Naive thymus-derived CD8-positive, alpha-beta T cell (primary cell): ENCODE results near the gene SLC2A6. TPM values are rescaled to one million over a fixed set of nuclear protein-coding genes. Genes with fewer than 3 reads are reported as not detected.
A peak's percentile ranks its signal among the peaks of the same experiment; 100 is the strongest.
"Not testable (repeated sequence)": the region's sequence is repeated elsewhere in the genome, so short reads cannot be mapped to it uniquely, and the experiment has no call there.

Source experiments
- ATAC-seq, 2 donors: fragments of 150-1000 bp; cut with Tn5 transposase in 1 of 2; sonication (Bioruptor Pico), chemical (Tn5 transposase) in 1 of 2; 1 replicate in 1 of 2; 2 replicates in 1 of 2; pipeline ENCODE4 v1.10.0; 2021; ENCODE audit warnings: mild to moderate bottlenecking in 2 of 2, moderate library complexity in 2 of 2
- POLR2A ChIA-PET: fragments of 350-600 bp; sonication (Branson Sonifier 250); formaldehyde crosslinking; loops from one replicate; lab custom pipeline; 2021; ENCODE audit warnings: antibody characterized with exemption; lab: Charles Lee
- DNase-seq, 10 donors: peaks; one replicate each; pipeline versions ENCODE4 v3.0.0 to v3.0.0-alpha.2; 2020 to 2022
- H3K27ac Mint-ChIP-seq, 10 donors: one replicate each; pipeline ENCODE4 v1.8.0; 2020 to 2022; ENCODE audit warnings: mild to moderate bottlenecking in 10 of 10, mixed read lengths in 10 of 10, moderate library complexity in 4 of 10, inconsistent platforms in 1 of 10
- H3K27me3 Mint-ChIP-seq, 5 donors: one replicate each; pipeline ENCODE4 v1.8.0; 2021 to 2022; ENCODE audit warnings: mixed read lengths in 5 of 5
- H3K36me3 Mint-ChIP-seq, 3 donors: one replicate each; pipeline ENCODE4 v1.8.0; 2020 to 2022; ENCODE audit warnings: mixed read lengths in 3 of 3, mild to moderate bottlenecking in 2 of 3, inconsistent platforms in 1 of 3
- H3K4me1 Mint-ChIP-seq, 4 donors: one replicate each; pipeline ENCODE4 v1.8.0; 2021 to 2022; ENCODE audit warnings: mixed read lengths in 4 of 4
- H3K4me3 Mint-ChIP-seq, 10 donors: one replicate each; pipeline ENCODE4 v1.8.0; 2020 to 2022; ENCODE audit warnings: mild to moderate bottlenecking in 10 of 10, mixed read lengths in 10 of 10, moderate library complexity in 6 of 10, inconsistent platforms in 1 of 10
- H3K9me3 Mint-ChIP-seq, 9 donors: one replicate each; pipeline ENCODE4 v1.8.0; 2020 to 2022; ENCODE audit warnings: mixed read lengths in 9 of 9, mild to moderate bottlenecking in 3 of 9, inconsistent platforms in 1 of 9, moderate library complexity in 1 of 9
- polyA plus RNA-seq, 3 donors: library from polyadenylated mRNA; unstranded; fragments of 300-500 nt; fragmentation: Illumina TruSeq; gene quantifications; one replicate each; pipeline ENCODE4 v1.2.3, GENCODE V29; 2021
- total RNA-seq, 8 experiments: library from RNA in 2 of 8; stranded (reverse) in 2 of 8; gene quantifications; one replicate each; pipeline ENCODE4 v1.2.3 and lab custom pipeline; 2021 to 2026

The SLC2A6 gene
- total and polyA plus RNA-seq, 5 experiments from 2014 or later = 4.0 to 8.7 (median 6.0) TPM

GRCh38 chr9:133451865-133452264, 27.0 kb downstream of the SLC2A6 start:
- POLR2A ChIA-PET, H3K27ac Mint-ChIP-seq, H3K4me1 Mint-ChIP-seq, DNase-seq, H3K36me3 Mint-ChIP-seq, H3K9me3 Mint-ChIP-seq, H3K27me3 Mint-ChIP-seq, H3K4me3 Mint-ChIP-seq, ATAC-seq: not testable (repeated sequence)

DNA sequence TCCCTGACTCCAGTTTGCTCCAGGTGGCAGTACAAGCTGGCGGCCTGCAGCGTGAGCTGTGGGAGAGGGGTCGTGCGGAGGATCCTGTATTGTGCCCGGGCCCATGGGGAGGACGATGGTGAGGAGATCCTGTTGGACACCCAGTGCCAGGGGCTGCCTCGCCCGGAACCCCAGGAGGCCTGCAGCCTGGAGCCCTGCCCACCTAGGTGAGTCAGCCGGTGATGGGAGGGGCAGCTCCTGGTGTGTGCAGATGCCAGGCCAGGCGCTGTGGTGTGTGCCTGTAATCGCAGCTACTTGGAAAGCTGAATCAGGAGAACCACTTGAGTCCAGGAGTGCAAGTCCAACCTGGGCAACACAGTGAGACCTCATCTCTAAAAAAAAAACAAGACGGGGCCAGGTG, 29.1 kb downstream of the SLC2A6 start:
- H3K9me3 Mint-ChIP-seq = no peaks in the 10 kb centered on the region
- peaks cover 0 to 4% (median 0%) of the 10 kb centered on the region in 4 donors for H3K4me1 Mint-ChIP-seq
- H3K4me3 Mint-ChIP-seq = no peak overlapping the region
- H3K27me3 Mint-ChIP-seq = peaks cover 0 to 2% (median 0%) of the 10 kb centered on the region in 5 donors
- no peak overlapping the region for H3K27ac Mint-ChIP-seq
- POLR2A ChIA-PET = no interaction called here
- no peaks in the 10 kb centered on the region for H3K36me3 Mint-ChIP-seq
- DNase-seq = no peak
- no peak for ATAC-seq

DNA sequence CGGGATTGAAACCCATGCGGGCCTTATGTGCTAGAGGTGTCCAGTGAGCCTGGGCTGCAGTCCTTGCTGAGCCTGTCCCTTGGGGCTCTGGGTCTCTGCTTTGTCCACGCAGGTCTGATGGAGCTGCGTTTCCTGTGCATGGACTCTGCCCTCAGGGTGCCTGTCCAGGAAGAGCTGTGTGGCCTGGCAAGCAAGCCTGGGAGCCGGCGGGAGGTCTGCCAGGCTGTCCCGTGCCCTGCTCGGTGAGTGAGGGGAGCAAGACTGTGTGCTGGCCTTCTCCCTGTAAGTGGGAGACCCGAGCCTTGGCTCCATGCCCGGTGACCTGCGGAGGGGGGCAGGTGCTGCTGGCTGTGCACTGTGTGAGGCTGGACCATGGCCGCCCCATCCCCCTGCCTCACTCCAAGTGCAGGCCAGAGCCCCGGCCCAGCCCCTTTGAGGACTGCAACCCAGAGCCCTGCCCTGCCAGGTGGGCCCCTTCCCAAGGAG, 30.4 kb downstream of the SLC2A6 start:
- POLR2A ChIA-PET = no interaction called here

GRCh38 chr9:133445293-133445969, 33.5 kb downstream of the SLC2A6 start:
- peaks cover 0 to 2% (median 0%) of the 10 kb centered on the region in 5 donors for H3K27me3 Mint-ChIP-seq
- no peaks in the 10 kb centered on the region for H3K36me3 Mint-ChIP-seq
- H3K4me1 Mint-ChIP-seq = peaks cover 0 to 7% (median 1%) of the 10 kb centered on the region in 4 donors
- no peak overlapping the region for H3K27ac Mint-ChIP-seq
- POLR2A ChIA-PET = no interaction called here
- no peaks in the 10 kb centered on the region for H3K9me3 Mint-ChIP-seq
- H3K4me3 Mint-ChIP-seq = no peak overlapping the region
- ATAC-seq (no peak), DNase-seq (no peak)

More for the DNA sequence above, 30.4 kb downstream of the SLC2A6 start:
- DNase-seq (no peak), ATAC-seq (no peak)
- no peaks in the 10 kb centered on the region for H3K36me3 Mint-ChIP-seq
- H3K4me3 Mint-ChIP-seq = no peak overlapping the region
- no peak overlapping the region for H3K27ac Mint-ChIP-seq
- peaks cover 0 to 2% (median 0%) of the 10 kb centered on the region in 5 donors for H3K27me3 Mint-ChIP-seq
- peaks cover 0 to 4% (median 0%) of the 10 kb centered on the region in 4 donors for H3K4me1 Mint-ChIP-seq
- no peaks in the 10 kb centered on the region for H3K9me3 Mint-ChIP-seq

- Mint-ChIP-seq H3K9me3 (no peaks in the 10 kb centered on the region), H3K36me3 (no peaks in the 10 kb centered on the region), H3K27ac (no peak overlapping the region), H3K4me3 (no peak overlapping the region), H3K27me3 (no peaks in the 10 kb centered on the region), H3K4me1 (peaks cover 0 to 8% (median 1%) of the 10 kb centered on the region in 4 donors)
- DNase-seq = no peak
- POLR2A ChIA-PET = no interaction called here
- ATAC-seq = no peak
Measured at GRCh38 chr9:133443982-133444381, 34.9 kb downstream of the SLC2A6 start.

GRCh38 chr9:133443248-133443647, 35.7 kb downstream of the SLC2A6 start:
- ATAC-seq (no peak), DNase-seq (no peak)
- H3K27me3 Mint-ChIP-seq = no peaks in the 10 kb centered on the region
- H3K27ac Mint-ChIP-seq = no peak overlapping the region
- peaks cover 0 to 8% (median 1%) of the 10 kb centered on the region in 4 donors for H3K4me1 Mint-ChIP-seq
- H3K9me3 Mint-ChIP-seq = no peaks in the 10 kb centered on the region
- no peak overlapping the region for H3K4me3 Mint-ChIP-seq
- H3K36me3 Mint-ChIP-seq = no peaks in the 10 kb centered on the region
- POLR2A ChIA-PET = no interaction called here

GRCh38 chr9:133441571-133441970, 37.3 kb downstream of the SLC2A6 start:
- Mint-ChIP-seq H3K4me3 (no peak overlapping the region), H3K9me3 (no peaks in the 10 kb centered on the region), H3K27me3 (no peaks in the 10 kb centered on the region), H3K27ac (peak overlapping the region in 4 of 10 donors; percentile 18 to 49 (median 36)), H3K4me1 (peaks cover 0 to 8% (median 1%) of the 10 kb centered on the region in 4 donors), H3K36me3 (no peaks in the 10 kb centered on the region)
- DNase-seq (no peak), ATAC-seq (no peak)
- POLR2A ChIA-PET = no interaction called here

- DNase-seq = no peak
- POLR2A ChIA-PET = no interaction called here
Measured at GRCh38 chr9:133440874-133441273, 38.0 kb downstream of the SLC2A6 start.

DNA sequence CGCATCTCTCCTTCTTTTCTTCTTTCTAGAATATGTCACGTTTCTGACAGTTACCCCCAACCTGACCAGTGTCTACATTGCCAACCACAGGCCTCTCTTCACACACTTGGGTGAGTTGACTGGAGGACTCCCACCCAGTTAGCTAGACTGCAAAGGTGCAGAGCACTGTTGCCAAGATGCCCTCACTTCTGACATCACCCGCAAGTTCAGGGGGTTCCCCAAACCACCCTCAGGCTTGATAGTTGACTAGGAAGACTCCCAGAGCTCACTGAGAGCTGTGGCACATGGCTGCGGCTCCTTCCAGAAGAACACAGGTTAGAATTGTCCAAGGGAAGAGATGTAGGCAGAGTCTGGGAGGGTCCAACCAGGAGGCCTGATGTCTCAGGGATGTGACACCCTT, 39.6 kb downstream of the SLC2A6 start:
- POLR2A ChIA-PET = interaction anchor here (0.5 kb wide), 1 partner anchor 310 kb away, joined by 4 read pairs; no protein-coding TSS in a partner anchor
- Mint-ChIP-seq H3K36me3 (no peaks in the 10 kb centered on the region), H3K9me3 (no peaks in the 10 kb centered on the region), H3K4me1 (peaks cover 0 to 8% (median 1%) of the 10 kb centered on the region in 4 donors), H3K27ac (peak overlapping the region in 2 of 10 donors; percentile 50 to 56), H3K27me3 (peaks cover 0 to 3% (median 0%) of the 10 kb centered on the region in 5 donors), H3K4me3 (no peak overlapping the region)
- ATAC-seq = no peak
- DNase-seq = no peak

More at GRCh38 chr9:133440874-133441273, 38.0 kb downstream of the SLC2A6 start:
- peak; percentile 33 to 80 for ATAC-seq
- H3K27me3 Mint-ChIP-seq = no peaks in the 10 kb centered on the region
- no peaks in the 10 kb centered on the region for H3K9me3 Mint-ChIP-seq
- no peak overlapping the region for H3K4me3 Mint-ChIP-seq
- H3K36me3 Mint-ChIP-seq = no peaks in the 10 kb centered on the region
- peaks cover 0 to 8% (median 1%) of the 10 kb centered on the region in 4 donors for H3K4me1 Mint-ChIP-seq
- H3K27ac Mint-ChIP-seq = peak overlapping the region in 2 of 10 donors; percentile 15 to 73

DNA sequence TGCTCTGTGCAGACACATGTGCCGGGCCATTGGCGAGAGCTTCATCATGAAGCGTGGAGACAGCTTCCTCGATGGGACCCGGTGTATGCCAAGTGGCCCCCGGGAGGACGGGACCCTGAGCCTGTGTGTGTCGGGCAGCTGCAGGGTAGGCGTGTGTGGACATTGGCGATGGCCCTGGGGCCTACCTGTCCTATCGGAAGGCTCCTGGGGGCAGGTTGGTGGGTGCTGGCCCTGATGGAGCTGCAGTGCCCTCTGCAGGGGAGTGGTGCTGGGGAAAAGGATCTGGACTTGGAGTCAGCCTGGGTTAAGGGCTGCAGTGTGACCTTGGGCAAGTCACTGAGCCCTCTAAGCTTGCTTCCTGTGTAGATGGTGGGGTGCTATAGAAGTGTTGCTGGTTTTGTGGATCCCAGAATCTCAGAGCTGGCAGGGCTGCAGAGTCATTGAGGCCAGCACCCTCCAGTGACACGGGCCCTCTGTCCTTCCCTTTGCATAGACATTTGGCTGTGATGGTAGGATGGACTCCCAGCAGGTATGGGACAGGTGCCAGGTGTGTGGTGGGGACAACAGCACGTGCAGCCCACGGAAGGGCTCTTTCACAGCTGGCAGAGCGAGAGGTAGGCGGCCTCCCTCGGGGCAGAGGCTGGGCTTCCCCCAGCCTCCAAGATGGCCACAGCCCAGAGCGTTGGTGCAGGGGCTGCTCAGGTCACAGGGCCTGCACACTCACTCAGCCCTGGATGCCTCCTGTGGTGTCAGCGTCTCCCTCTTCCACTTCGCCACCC, 41.0 kb downstream of the SLC2A6 start:
- peaks cover 0 to 8% (median 1%) of the 10 kb centered on the region in 4 donors for H3K4me1 Mint-ChIP-seq
- ATAC-seq (no peak), DNase-seq (no peak)
- POLR2A ChIA-PET = interaction anchor here (1.1 kb wide), 1 partner anchor 20 kb away, joined by 3 read pairs; the partner anchor contains the start of gene REXO4
- no peak overlapping the region for H3K4me3 Mint-ChIP-seq
- peaks cover 0 to 3% (median 0%) of the 10 kb centered on the region in 5 donors for H3K27me3 Mint-ChIP-seq
- no peaks in the 10 kb centered on the region for H3K36me3 Mint-ChIP-seq
- no peak overlapping the region for H3K27ac Mint-ChIP-seq
- H3K9me3 Mint-ChIP-seq = no peaks in the 10 kb centered on the region

DNA sequence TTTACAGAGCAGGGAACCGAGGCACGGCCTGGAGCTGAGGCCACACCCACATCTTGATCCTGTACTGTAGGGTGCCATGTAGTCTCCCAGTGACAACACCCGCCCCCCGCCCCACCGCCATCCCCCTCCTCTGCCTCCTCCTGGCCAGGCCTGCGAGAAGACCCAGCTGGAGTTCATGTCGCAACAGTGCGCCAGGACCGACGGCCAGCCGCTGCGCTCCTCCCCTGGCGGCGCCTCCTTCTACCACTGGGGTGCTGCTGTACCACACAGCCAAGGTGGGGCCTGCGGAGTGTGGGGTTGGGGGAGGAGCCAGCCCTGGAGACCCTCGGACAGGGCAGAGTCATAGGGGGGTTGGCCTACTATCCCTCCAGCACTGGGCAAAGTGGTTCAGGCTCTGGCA, 42.2 kb downstream of the SLC2A6 start:
- peaks cover 0 to 3% (median 0%) of the 10 kb centered on the region in 5 donors for H3K27me3 Mint-ChIP-seq
- ATAC-seq = no peak
- POLR2A ChIA-PET = no interaction called here
- H3K36me3 Mint-ChIP-seq = no peaks in the 10 kb centered on the region
- no peak for DNase-seq
- H3K4me1 Mint-ChIP-seq = peaks cover 0 to 8% (median under 1%) of the 10 kb centered on the region in 4 donors
- H3K27ac Mint-ChIP-seq = no peak overlapping the region
- no peak overlapping the region for H3K4me3 Mint-ChIP-seq
- H3K9me3 Mint-ChIP-seq = no peaks in the 10 kb centered on the region

- H3K27ac Mint-ChIP-seq = no peak overlapping the region
- peaks cover 0 to 6% (median 4%) of the 10 kb centered on the region in 5 donors for H3K27me3 Mint-ChIP-seq
- POLR2A ChIA-PET = interaction anchor here (0.7 kb wide), 1 partner anchor 26 kb away, joined by 3 read pairs; no protein-coding TSS in a partner anchor
- H3K36me3 Mint-ChIP-seq = no peaks in the 10 kb centered on the region
- H3K4me3 Mint-ChIP-seq = no peak overlapping the region
- ATAC-seq = no peak
- no peaks in the 10 kb centered on the region for H3K9me3 Mint-ChIP-seq
- peaks cover 0 to 6% (median 4%) of the 10 kb centered on the region in 4 donors for H3K4me1 Mint-ChIP-seq
- no peak for DNase-seq
Measured at GRCh38 chr9:133433351-133433843, 45.5 kb downstream of the SLC2A6 start.
